HepG2 (cell line): ENCODE data around the gene LIME1. TPM values are rescaled to one million over a fixed set of nuclear protein-coding genes. Genes with fewer than 3 reads are reported as not detected.
A peak's percentile ranks its signal among the peaks of the same experiment; 100 is the strongest.

ENCODE experiments used
- ATF7-NPFF ChIP-seq: sonication (generic); formaldehyde crosslinking; IDR thresholded peaks from 2 replicates; pipeline ENCODE4 v1.8.1; 2023; ENCODE audit warnings: mild to moderate bottlenecking, low read depth, missing genetic modification reagents, moderate library complexity
- BHLHE40 ChIP-seq: IDR thresholded peaks from 2 replicates; pipeline ENCODE4 v1.6.1; 2011; ENCODE audit warnings: low read length, improper control_type of control experiment
- BRCA1 ChIP-seq: sonication (generic); formaldehyde crosslinking; IDR thresholded peaks from 2 replicates; pipeline ENCODE4 v1.4.0; 2020; ENCODE audit warnings: missing genetic modification reagents
- HNRNPK ChIP-seq: fragments of 200-400 bp; formaldehyde crosslinking; IDR thresholded peaks from 2 replicates; pipeline ENCODE4 v1.6.1; 2018; ENCODE audit warnings: low read length, low read depth, moderate library complexity, mild to moderate bottlenecking; ENCODE audit not compliant: poor library complexity, severe bottlenecking
- KAT8 ChIP-seq: IDR thresholded peaks from 2 replicates; pipeline ENCODE4 v1.6.1; 2016; ENCODE audit warnings: missing genetic modification reagents, missing compliant biosample characterization
- KDM4B ChIP-seq: sonication (generic); formaldehyde crosslinking; IDR thresholded peaks from 2 replicates; pipeline ENCODE4 v1.4.0; 2020; ENCODE audit warnings: missing genetic modification reagents
- PAF1 ChIP-seq: IDR thresholded peaks from 2 replicates; pipeline ENCODE4 v1.6.1; 2016; ENCODE audit warnings: missing genetic modification reagents, missing compliant biosample characterization
- RERE ChIP-seq: IDR thresholded peaks from 2 replicates; pipeline ENCODE4 v1.6.1; 2016; ENCODE audit warnings: low read depth, missing genetic modification reagents, missing compliant biosample characterization
- SCMH1 ChIP-seq: sonication (generic); formaldehyde crosslinking; IDR thresholded peaks from 2 replicates; pipeline ENCODE4 v1.9.0; 2021; ENCODE audit warnings: missing genetic modification reagents, mild to moderate bottlenecking, borderline replicate concordance
- SNRNP70 ChIP-seq: fragments of 200-400 bp; formaldehyde crosslinking; IDR thresholded peaks from 2 replicates; pipeline ENCODE4 v1.6.1; 2017; ENCODE audit warnings: mild to moderate bottlenecking, low read depth, low read length, moderate library complexity
- SP140L ChIP-seq: sonication (generic); formaldehyde crosslinking; IDR thresholded peaks from 2 replicates; pipeline ENCODE4 v1.4.0; 2020; ENCODE audit warnings: missing genetic modification reagents, borderline replicate concordance
- TFDP1 ChIP-seq: IDR thresholded peaks from 2 replicates; pipeline ENCODE4 v1.6.1; 2016; ENCODE audit warnings: missing compliant biosample characterization, missing genetic modification reagents, borderline replicate concordance
- ZBTB43 ChIP-seq: sonication (generic); formaldehyde crosslinking; conservative IDR thresholded peaks from 2 replicates; pipeline ENCODE4 v1.4.0; 2020; ENCODE audit warnings: missing genetic modification reagents
- ZFP91 ChIP-seq: sonication (generic); formaldehyde crosslinking; IDR thresholded peaks from 2 replicates; pipeline ENCODE4 v1.9.0; 2022; ENCODE audit warnings: missing genetic modification reagents, mild to moderate bottlenecking, borderline replicate concordance
- ZIK1 ChIP-seq: sonication (generic); formaldehyde crosslinking; IDR thresholded peaks from 2 replicates; pipeline ENCODE4 v1.5.0; 2020; ENCODE audit warnings: mild to moderate bottlenecking, low read depth, missing genetic modification reagents, borderline replicate concordance
- ZMAT5 ChIP-seq: sonication (generic); formaldehyde crosslinking; IDR thresholded peaks from 2 replicates; pipeline ENCODE4 v1.5.0; 2020; ENCODE audit warnings: mild to moderate bottlenecking, low read depth, missing genetic modification reagents, borderline replicate concordance
- ZNF121 ChIP-seq: sonication (generic); formaldehyde crosslinking; IDR thresholded peaks from 2 replicates; pipeline ENCODE4 v1.5.0; 2020; ENCODE audit warnings: mild to moderate bottlenecking, missing genetic modification reagents
- ZNF761 ChIP-seq: sonication (generic); formaldehyde crosslinking; conservative IDR thresholded peaks from 2 replicates; pipeline ENCODE4 v1.4.0; 2020; ENCODE audit warnings: mild to moderate bottlenecking, missing genetic modification reagents
- polyA plus RNA-seq, 8 experiments: library from polyadenylated mRNA; depleted of rRNA in 3 of 8; stranded (reverse) in 7 of 8; unstranded in 1 of 8; fragments of >200 nt; fragmentation: Illumina TruSeq in 4 of 8; extraction: Trizol in 4 of 8; gene quantifications; 2 replicates each; pipeline versions ENCODE4 v1.2.1 to v1.2.3, GENCODE V29; 2011 to 2016; ENCODE audit warnings: low read depth in 4 of 8, missing spikeins in 1 of 8, mixed read lengths in 1 of 8; ENCODE audit not compliant: insufficient read depth in 1 of 8
- total RNA-seq, 5 experiments: library from RNA; depleted of rRNA; stranded (reverse); fragments of >200 nt; fragmentation: Illumina TruSeq; extraction: Trizol; gene quantifications; 2 replicates each; pipeline ENCODE4 v1.2.3, GENCODE V29; 2016; ENCODE audit warnings: low read depth in 1 of 5

The LIME1 gene
- total and polyA plus RNA-seq, 2 of the 13 experiments (the other 11 are each of a cell fraction or from before 2014, with no cell fraction given), result 13.0 to 61.5 TPM

GRCh38 chr20:63765082-63765873 lies 28.8 kb downstream of the LIME1 start (continued):
- TF ChIP-seq ZIK1 (no peak), TFDP1 (CRISPR knock-in tag) (no peak), PAF1 (CRISPR knock-in tag) (no peak), SCMH1 (CRISPR knock-in tag) (no peak), ZBTB43 (CRISPR knock-in tag) (no peak), KDM4B (CRISPR knock-in tag) (no peak), ZFP91 (CRISPR knock-in tag) (peak; percentile 22; the same call in 1 of the 2 replicates), ZNF761 (CRISPR knock-in tag) (no peak), BRCA1 (peak; percentile 45; the same call in 1 of the 2 replicates), ZNF121 (CRISPR knock-in tag) (peak; percentile 91), ZMAT5 (no peak), HNRNPK (no peak), KAT8 (0 out of 2 replicates have a peak, but pooled peaks have one; percentile 20), RERE (CRISPR knock-in tag) (no peak), BHLHE40 (no peak), SNRNP70 (no peak), ATF7-NPFF (no peak), SP140L (CRISPR knock-in tag) (no peak)
